ENCODE data around the gene FRMD4A. TPM values are rescaled to one million over a fixed set of nuclear protein-coding genes. Genes with fewer than 3 reads are reported as not detected.

The FRMD4A gene
- total and polyA plus RNA-seq, 10 of the 15 experiments (the other 5 are each of a cell fraction or from before 2014, with no cell fraction given) = 17.8 to 75.2 (median 39.1) TPM

DNA sequence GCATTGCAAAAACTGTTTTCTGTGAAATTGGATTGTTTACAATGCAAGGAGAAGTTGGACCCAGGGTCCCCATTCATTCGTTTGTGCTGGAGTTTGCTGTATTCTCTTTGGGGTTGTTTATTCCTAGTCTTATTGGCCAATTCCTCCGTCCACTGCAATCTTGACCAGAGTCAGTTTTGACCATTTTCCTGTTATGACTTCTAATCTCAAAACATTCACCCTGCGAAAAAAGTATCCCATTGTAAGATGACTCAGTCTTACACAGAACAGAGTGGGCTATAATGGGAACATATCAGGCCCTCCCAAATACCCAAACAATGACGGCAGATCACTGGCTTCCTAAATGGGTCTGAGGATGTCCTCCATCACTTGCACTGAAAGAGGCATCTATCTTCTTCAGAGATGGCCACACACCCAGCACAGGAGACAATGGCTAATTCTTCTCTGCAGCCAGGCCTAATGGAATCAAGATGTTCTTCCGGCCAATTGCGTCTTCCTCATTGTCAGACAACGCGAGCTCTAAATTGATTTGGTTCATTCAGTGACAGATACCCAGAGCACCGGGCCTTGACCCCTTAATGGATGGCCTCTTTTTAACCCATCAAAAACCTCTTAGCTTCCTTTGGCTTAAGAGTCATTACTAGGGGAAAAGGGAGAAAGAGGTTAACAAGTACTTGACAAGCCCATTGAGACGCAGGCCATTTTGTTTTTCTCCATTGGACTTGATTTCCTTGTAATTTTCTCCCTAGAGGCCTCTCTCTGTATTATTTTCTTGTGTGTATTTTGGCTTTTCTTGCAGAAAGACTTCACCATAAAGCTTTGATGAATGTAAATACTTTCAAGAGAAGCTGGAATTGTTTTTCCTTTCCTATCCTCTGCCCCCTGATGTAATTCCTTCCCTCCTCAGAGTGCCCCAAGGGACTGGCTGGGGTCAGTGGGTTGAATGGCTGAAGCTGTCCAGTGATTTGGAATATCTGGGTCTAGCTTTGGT lies 614.3 kb downstream of the FRMD4A start:
- intact Hi-C loops (cut with micrococcal nuclease; ENCODE audit: unreplicated experiment) (no loop called here), in situ Hi-C loops (cut with MboI) (no loop called here)
- TSS peak; percentile 19 for BruUV-seq (replicated peaks)
- H3K79me2 ChIP-seq (ENCODE audit: control insufficient read depth, insufficient read depth, low read length) = no peaks in the 10 kb centered on the region
- no peak overlapping the region for H3K4me3 ChIP-seq
- H3K9ac ChIP-seq (ENCODE audit: control insufficient read depth, insufficient read depth, low read length) = no peak overlapping the region
- H3K4me2 ChIP-seq (ENCODE audit: control insufficient read depth, insufficient read depth) = no peak overlapping the region
- H4K20me1 ChIP-seq (ENCODE audit: control insufficient read depth, insufficient read depth) = no peaks in the 10 kb centered on the region
- ChIA-PET SMC1A (ENCODE audit: uncharacterized antibody, unreplicated experiment) (interaction anchor here (1.2 to 5.0 kb wide), 6 partner anchors 10 to 55 kb away, joined by 3 to 19 read pairs (median 4); no protein-coding TSS in a partner anchor), RAD21 (ENCODE audit: unreplicated experiment) (interaction anchor here (0.7 to 1.0 kb wide), 2 partner anchors 10 to 61 kb away, joined by 3 read pairs; no protein-coding TSS in a partner anchor), CTCF (interaction anchor here (0.7 to 1.0 kb wide), 2 partner anchors 48 to 67 kb away, joined by 3 to 4 read pairs; no protein-coding TSS in a partner anchor), POLR2A (interaction anchor here (0.6 to 1.9 kb wide), 5 partner anchors 8 to 89 kb away, joined by 3 to 4 read pairs (median 3); no protein-coding TSS in a partner anchor)
- H3K27ac ChIP-seq (ENCODE audit: control insufficient read depth, insufficient read depth) = no peak overlapping the region
- ATAC-seq (no peak), DNase-seq (ENCODE audit: low read depth, low spot score) (no peak), FAIRE-seq (no peak)
- H3K9me3 ChIP-seq (replicated peaks; ENCODE audit: control insufficient read depth, insufficient read depth, low read length) = no peaks in the 10 kb centered on the region
- WGBS (ENCODE audit: insufficient coverage, insufficient replicate concordance, low lambda C conversion rate, missing lambda C conversion rate) = 89% methylated on average over 10 of the region's 10 CpGs
- H3K4me1 ChIP-seq (ENCODE audit: control insufficient read depth, insufficient read depth, low read length) = peaks cover 38% of the 10 kb centered on the region
- no peaks in the 10 kb centered on the region; a peak in 1 of 4 replicates for H3K36me3 ChIP-seq (ENCODE audit: control insufficient read depth in 2 of 2, insufficient read depth in 2 of 2, low read length in 1 of 2)
- no peak for TF ChIP-seq TAF1 (IDR thresholded peaks at IDR 0.05; ENCODE audit: borderline replicate concordance, low read depth, low read length)
- TF ChIP-seq RUNX3 (IDR thresholded peaks at IDR 0.05; ENCODE audit: low read length) = no peak
- TF ChIP-seq POLR2A (IDR thresholded peaks at IDR 0.05; ENCODE audit: low read depth, low read length) = no peak
- TF ChIP-seq, protein P1, sequence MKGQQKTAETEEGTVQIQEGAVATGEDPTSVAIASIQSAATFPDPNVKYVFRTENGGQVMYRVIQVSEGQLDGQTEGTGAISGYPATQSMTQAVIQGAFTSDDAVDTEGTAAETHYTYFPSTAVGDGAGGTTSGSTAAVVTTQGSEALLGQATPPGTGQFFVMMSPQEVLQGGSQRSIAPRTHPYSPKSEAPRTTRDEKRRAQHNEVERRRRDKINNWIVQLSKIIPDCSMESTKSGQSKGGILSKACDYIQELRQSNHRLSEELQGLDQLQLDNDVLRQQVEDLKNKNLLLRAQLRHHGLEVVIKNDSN (IDR thresholded peaks at IDR 0.05; ENCODE audit: borderline replicate concordance, extremely low read length, insufficient read depth, low read depth, low read length) = no peak
- no peak for TF ChIP-seq NRF1 (conservative IDR thresholded peaks at IDR 0.05; ENCODE audit: low read depth, low read length)
- no peak for TF ChIP-seq RFX5 (IDR thresholded peaks at IDR 0.05; ENCODE audit: low read depth, low read length)
- TF ChIP-seq, protein P2, sequence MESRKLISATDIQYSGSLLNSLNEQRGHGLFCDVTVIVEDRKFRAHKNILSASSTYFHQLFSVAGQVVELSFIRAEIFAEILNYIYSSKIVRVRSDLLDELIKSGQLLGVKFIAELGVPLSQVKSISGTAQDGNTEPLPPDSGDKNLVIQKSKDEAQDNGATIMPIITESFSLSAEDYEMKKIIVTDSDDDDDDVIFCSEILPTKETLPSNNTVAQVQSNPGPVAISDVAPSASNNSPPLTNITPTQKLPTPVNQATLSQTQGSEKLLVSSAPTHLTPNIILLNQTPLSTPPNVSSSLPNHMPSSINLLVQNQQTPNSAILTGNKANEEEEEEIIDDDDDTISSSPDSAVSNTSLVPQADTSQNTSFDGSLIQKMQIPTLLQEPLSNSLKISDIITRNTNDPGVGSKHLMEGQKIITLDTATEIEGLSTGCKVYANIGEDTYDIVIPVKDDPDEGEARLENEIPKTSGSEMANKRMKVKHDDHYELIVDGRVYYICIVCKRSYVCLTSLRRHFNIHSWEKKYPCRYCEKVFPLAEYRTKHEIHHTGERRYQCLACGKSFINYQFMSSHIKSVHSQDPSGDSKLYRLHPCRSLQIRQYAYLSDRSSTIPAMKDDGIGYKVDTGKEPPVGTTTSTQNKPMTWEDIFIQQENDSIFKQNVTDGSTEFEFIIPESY (IDR thresholded peaks at IDR 0.05) = no peak
- TF ChIP-seq MYB (IDR thresholded peaks at IDR 0.05; ENCODE audit: borderline replicate concordance, low read depth, low read length) = no peak
- TF ChIP-seq NFYB (IDR thresholded peaks at IDR 0.05; ENCODE audit: insufficient read depth, low read depth, low read length) = no peak
- TF ChIP-seq, protein P3, sequence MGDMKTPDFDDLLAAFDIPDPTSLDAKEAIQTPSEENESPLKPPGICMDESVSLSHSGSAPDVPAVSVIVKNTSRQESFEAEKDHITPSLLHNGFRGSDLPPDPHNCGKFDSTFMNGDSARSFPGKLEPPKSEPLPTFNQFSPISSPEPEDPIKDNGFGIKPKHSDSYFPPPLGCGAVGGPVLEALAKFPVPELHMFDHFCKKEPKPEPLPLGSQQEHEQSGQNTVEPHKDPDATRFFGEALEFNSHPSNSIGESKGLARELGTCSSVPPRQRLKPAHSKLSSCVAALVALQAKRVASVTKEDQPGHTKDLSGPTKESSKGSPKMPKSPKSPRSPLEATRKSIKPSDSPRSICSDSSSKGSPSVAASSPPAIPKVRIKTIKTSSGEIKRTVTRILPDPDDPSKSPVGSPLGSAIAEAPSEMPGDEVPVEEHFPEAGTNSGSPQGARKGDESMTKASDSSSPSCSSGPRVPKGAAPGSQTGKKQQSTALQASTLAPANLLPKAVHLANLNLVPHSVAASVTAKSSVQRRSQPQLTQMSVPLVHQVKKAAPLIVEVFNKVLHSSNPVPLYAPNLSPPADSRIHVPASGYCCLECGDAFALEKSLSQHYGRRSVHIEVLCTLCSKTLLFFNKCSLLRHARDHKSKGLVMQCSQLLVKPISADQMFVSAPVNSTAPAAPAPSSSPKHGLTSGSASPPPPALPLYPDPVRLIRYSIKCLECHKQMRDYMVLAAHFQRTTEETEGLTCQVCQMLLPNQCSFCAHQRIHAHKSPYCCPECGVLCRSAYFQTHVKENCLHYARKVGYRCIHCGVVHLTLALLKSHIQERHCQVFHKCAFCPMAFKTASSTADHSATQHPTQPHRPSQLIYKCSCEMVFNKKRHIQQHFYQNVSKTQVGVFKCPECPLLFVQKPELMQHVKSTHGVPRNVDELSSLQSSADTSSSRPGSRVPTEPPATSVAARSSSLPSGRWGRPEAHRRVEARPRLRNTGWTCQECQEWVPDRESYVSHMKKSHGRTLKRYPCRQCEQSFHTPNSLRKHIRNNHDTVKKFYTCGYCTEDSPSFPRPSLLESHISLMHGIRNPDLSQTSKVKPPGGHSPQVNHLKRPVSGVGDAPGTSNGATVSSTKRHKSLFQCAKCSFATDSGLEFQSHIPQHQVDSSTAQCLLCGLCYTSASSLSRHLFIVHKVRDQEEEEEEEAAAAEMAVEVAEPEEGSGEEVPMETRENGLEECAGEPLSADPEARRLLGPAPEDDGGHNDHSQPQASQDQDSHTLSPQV (IDR thresholded peaks at IDR 0.05) = no peak
- TF ChIP-seq SREBF2 (IDR thresholded peaks at IDR 0.05; ENCODE audit: low read length) = no peak
- TF ChIP-seq RAD21 (IDR thresholded peaks at IDR 0.05; ENCODE audit: insufficient read depth, low read depth, low read length) = no peak
- H3K27me3 ChIP-seq (replicated peaks in 1 of 2; ENCODE audit: control insufficient read depth in 2 of 2, insufficient read depth in 2 of 2, low read length in 1 of 2) = no peaks in the 10 kb centered on the region
- H2AFZ ChIP-seq (ENCODE audit: control insufficient read depth, low read depth, low read length) = no peak overlapping the region

All from GM12878 (cell line).